Hepatocyte (in vitro differentiated cells): ENCODE measurements around the gene MINDY2.

Experiments used
- EZH2 ChIP-seq: fragments of 200-600 bp; sonication (generic); IDR thresholded peaks from 2 replicates; pipeline ENCODE4 v1.6.1; 2016; ENCODE audit warnings: antibody characterized with exemption, mild to moderate bottlenecking, borderline replicate concordance
- EZH2phosphoT487 ChIP-seq: fragments of 200-600 bp; sonication (generic); IDR thresholded peaks from one replicate; pipeline ENCODE4 v1.6.1; 2018; ENCODE audit warnings: antibody characterized with exemption, mild to moderate bottlenecking, low read depth, moderate library complexity; ENCODE audit not compliant: unreplicated experiment, severe bottlenecking
- TF ChIP-seq, protein P1 (sequence below): fragments of 200-600 bp; sonication (generic); IDR thresholded peaks from 2 replicates; pipeline ENCODE4 v1.5.1; 2016; ENCODE audit warnings: antibody characterized with exemption, mild to moderate bottlenecking; ENCODE audit not compliant: poor library complexity

DNA sequence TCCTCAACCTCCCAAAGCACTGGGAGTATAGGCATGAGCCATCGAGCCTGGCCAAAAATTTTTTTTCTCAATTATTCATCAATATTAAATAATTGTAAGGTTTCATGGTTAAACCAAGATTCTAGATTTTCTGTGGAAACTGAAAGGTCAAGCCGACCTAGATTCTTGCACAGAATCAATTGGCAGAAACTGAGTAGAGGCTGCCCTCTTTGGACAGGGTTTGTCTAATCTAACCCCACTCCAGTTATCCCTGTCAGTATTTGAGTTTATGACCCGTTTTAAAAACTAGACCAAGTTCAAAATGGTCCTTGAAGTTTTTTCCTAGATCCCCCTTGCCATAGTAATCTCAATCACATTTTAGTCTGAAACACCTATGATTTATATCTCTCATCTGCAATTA is 13.0 kb upstream of the MINDY2 start:
- TF ChIP-seq EZH2 (no peak), EZH2phosphoT487 (no peak)
- TF ChIP-seq, protein P1, sequence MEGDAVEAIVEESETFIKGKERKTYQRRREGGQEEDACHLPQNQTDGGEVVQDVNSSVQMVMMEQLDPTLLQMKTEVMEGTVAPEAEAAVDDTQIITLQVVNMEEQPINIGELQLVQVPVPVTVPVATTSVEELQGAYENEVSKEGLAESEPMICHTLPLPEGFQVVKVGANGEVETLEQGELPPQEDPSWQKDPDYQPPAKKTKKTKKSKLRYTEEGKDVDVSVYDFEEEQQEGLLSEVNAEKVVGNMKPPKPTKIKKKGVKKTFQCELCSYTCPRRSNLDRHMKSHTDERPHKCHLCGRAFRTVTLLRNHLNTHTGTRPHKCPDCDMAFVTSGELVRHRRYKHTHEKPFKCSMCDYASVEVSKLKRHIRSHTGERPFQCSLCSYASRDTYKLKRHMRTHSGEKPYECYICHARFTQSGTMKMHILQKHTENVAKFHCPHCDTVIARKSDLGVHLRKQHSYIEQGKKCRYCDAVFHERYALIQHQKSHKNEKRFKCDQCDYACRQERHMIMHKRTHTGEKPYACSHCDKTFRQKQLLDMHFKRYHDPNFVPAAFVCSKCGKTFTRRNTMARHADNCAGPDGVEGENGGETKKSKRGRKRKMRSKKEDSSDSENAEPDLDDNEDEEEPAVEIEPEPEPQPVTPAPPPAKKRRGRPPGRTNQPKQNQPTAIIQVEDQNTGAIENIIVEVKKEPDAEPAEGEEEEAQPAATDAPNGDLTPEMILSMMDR: peak; percentile 26
